ENCODE results near the gene PBX3.

DNA sequence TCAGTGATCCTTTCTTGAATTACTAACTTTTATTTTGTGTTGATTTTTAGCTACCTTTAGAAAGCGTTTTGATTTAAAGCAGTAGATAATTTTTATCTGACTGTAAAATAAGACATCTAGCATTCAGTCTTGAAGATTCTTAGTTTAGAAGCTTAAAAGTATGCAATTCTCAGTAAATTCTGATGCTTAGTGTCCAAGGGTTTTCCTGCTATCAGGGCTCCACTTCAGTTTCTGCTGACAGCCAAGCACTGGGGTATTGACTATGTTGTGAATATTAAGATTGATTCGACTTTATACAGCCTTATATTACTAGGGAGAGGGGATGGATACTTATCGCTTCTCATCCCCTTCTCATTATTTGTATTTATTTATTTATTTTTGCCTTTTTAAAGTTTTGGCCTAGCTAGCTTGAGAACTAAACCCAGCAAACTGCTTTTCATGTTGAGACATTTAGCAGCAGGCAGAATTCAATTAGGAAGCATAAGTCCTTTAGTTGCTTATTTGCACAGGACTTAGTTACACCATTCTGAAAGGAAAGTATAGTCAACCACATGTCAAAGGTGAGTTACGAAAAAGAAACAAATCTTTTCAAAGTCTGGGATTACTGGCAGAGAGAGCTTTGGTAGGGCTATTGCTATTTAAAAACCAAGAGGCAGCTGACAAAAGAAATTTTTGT lies 2.9 kb downstream of the PBX3 start:
- TF ChIP-seq LEF1 (IDR thresholded peaks at IDR 0.05; ENCODE audit: borderline replicate concordance) (no peak), FOXA1 (IDR thresholded peaks at IDR 0.05) (peak; percentile 93), FOXM1 (IDR thresholded peaks at IDR 0.05; ENCODE audit: borderline replicate concordance) (no peak), NFRKB (IDR thresholded peaks at IDR 0.05) (no peak), CTBP1 (IDR thresholded peaks at IDR 0.05; ENCODE audit: borderline replicate concordance) (0 out of 2 replicates have a peak, but pooled peaks have one; percentile 34), SUZ12 (IDR thresholded peaks at IDR 0.05) (no peak), ELF4 (IDR thresholded peaks at IDR 0.05) (no peak), HDGF (IDR thresholded peaks at IDR 0.05; ENCODE audit: borderline replicate concordance) (no peak), TARDBP (IDR thresholded peaks at IDR 0.05) (no peak)
